ENCODE data around the gene ONECUT3. TPM values are rescaled to one million over a fixed set of nuclear protein-coding genes. Genes with fewer than 3 reads are reported as not detected.

ONECUT3 gene
- total and polyA plus RNA-seq, 2 donors from 2014 or later: not detected

- Histone ChIP-seq H3K36me3 (ENCODE audit: control insufficient read depth in 2 of 3, insufficient read depth in 3 of 3, low read length in 3 of 3) (no peaks in the 10 kb centered on the region), H3K9me3 (ENCODE audit: control insufficient read depth in 2 of 3, insufficient read depth in 1 of 3, low read length in 3 of 3) (no peaks in the 10 kb centered on the region), H3K4me1 (ENCODE audit: control insufficient read depth in 2 of 3, insufficient read depth in 2 of 3, low read depth in 1 of 3, low read length in 3 of 3) (no peaks in the 10 kb centered on the region), H3K9ac (ENCODE audit: low read length in 3 of 3) (no peak overlapping the region), H3K27me3 (ENCODE audit: control insufficient read depth, insufficient read depth, low read length) (peaks cover 48% of the 10 kb centered on the region), H3K4me3 (ENCODE audit: low read length in 3 of 3) (no peak overlapping the region), H3K27ac (ENCODE audit: low read depth in 2 of 2, low read length in 2 of 2) (no peak overlapping the region)
- no peak for TF ChIP-seq CTCF (IDR thresholded peaks at IDR 0.05; ENCODE audit: borderline replicate concordance, extremely low read depth, insufficient read depth)
- intact Hi-C loops (cut with DNase I): no loop called here
- DNase-seq: peak in 1 of 5 donors; percentile 51
- no peak for FAIRE-seq
Observed at GRCh38 chr19:1755467-1756171, 2.3 kb downstream of the ONECUT3 start.

GRCh38 chr19:1756264-1756663 lies 3.0 kb downstream of the ONECUT3 start:
- H3K4me1 ChIP-seq (ENCODE audit: control insufficient read depth in 2 of 3, insufficient read depth in 2 of 3, low read depth in 1 of 3, low read length in 3 of 3): no peaks in the 10 kb centered on the region
- no peaks in the 10 kb centered on the region for H3K9me3 ChIP-seq (ENCODE audit: control insufficient read depth in 2 of 3, insufficient read depth in 1 of 3, low read length in 3 of 3)
- H3K4me3 ChIP-seq (ENCODE audit: low read length in 3 of 3): no peak overlapping the region
- TF ChIP-seq CTCF (IDR thresholded peaks at IDR 0.05; ENCODE audit: borderline replicate concordance, extremely low read depth, insufficient read depth): no peak
- no peak for DNase-seq
- no peak overlapping the region for H3K9ac ChIP-seq (ENCODE audit: low read length in 3 of 3)
- no peak for FAIRE-seq
- peaks cover 46% of the 10 kb centered on the region for H3K27me3 ChIP-seq (ENCODE audit: control insufficient read depth, insufficient read depth, low read length)
- intact Hi-C loops (cut with DNase I): no loop called here
- no peak overlapping the region for H3K27ac ChIP-seq (ENCODE audit: low read depth in 2 of 2, low read length in 2 of 2)
- no peaks in the 10 kb centered on the region for H3K36me3 ChIP-seq (ENCODE audit: control insufficient read depth in 2 of 3, insufficient read depth in 3 of 3, low read length in 3 of 3)

- no peak for TF ChIP-seq CTCF (IDR thresholded peaks at IDR 0.05; ENCODE audit: borderline replicate concordance, extremely low read depth, insufficient read depth)
- H3K9me3 ChIP-seq (ENCODE audit: control insufficient read depth in 2 of 3, insufficient read depth in 1 of 3, low read length in 3 of 3): no peaks in the 10 kb centered on the region
- no peaks in the 10 kb centered on the region for H3K36me3 ChIP-seq (ENCODE audit: control insufficient read depth in 2 of 3, insufficient read depth in 3 of 3, low read length in 3 of 3)
- FAIRE-seq (no peak), DNase-seq (no peak)
- no peak overlapping the region for H3K27ac ChIP-seq (ENCODE audit: low read depth in 2 of 2, low read length in 2 of 2)
- H3K4me3 ChIP-seq (ENCODE audit: low read length in 3 of 3): no peak overlapping the region
- H3K4me1 ChIP-seq (ENCODE audit: control insufficient read depth in 2 of 3, insufficient read depth in 2 of 3, low read depth in 1 of 3, low read length in 3 of 3): no peaks in the 10 kb centered on the region
- intact Hi-C loops (cut with DNase I): no loop called here
- H3K27me3 ChIP-seq (ENCODE audit: control insufficient read depth, insufficient read depth, low read length): peaks cover 49% of the 10 kb centered on the region
- no peak overlapping the region for H3K9ac ChIP-seq (ENCODE audit: low read length in 3 of 3)
Observed at GRCh38 chr19:1756705-1757465, 3.6 kb downstream of the ONECUT3 start.
